Tibial artery (tissue), 4 donors: ENCODE data around the gene SPTB.

ENCODE experiments used
- DNase-seq, 2 donors: peaks; one replicate each; pipeline ENCODE4 v3.0.0-alpha.2; 2019
- H3K27ac ChIP-seq, 2 donors: fragments of 200-600 bp; sonication (generic) in 1 of 2; 1 replicate in 1 of 2; 2 replicates in 1 of 2; pipeline ENCODE4 v1.5.1; 2018 to 2019; ENCODE audit warnings: mild to moderate bottlenecking in 1 of 2
- H3K27me3 ChIP-seq, 2 donors: fragments of 200-600 bp; sonication (generic) in 1 of 2; one replicate each; pipeline versions ENCODE4 v1.5.1 to v1.6.0; 2016 to 2019
- H3K36me3 ChIP-seq, 3 donors: fragments of 200-600 bp; sonication (generic) in 2 of 3; one replicate each; pipeline ENCODE4 v1.5.1; 2016 to 2019; ENCODE audit warnings: mild to moderate bottlenecking in 2 of 3
- H3K4me1 ChIP-seq, 4 donors: fragments of 200-600 bp; sonication (generic) in 2 of 4; 1 replicate in 3 of 4; 2 replicates in 1 of 4; pipeline ENCODE4 v1.5.1; 2016 to 2019
- H3K4me3 ChIP-seq, 2 donors: fragments of 200-600 bp; sonication (generic) in 1 of 2; 1 replicate in 1 of 2; 2 replicates in 1 of 2; pipeline ENCODE4 v1.5.1; 2018 to 2019; ENCODE audit warnings: mild to moderate bottlenecking in 2 of 2
- H3K9me3 ChIP-seq, 3 donors: fragments of 200-600 bp; sonication (generic) in 1 of 3; one replicate each; pipeline ENCODE4 v1.5.1; 2016 to 2019
- intact Hi-C: fragments of 100-400 bp; cut with DNase I; formaldehyde crosslinking; loops from one replicate; pipeline ENCODE4 v1.15.0; 2023; ENCODE audit warnings: low total_unique reads
- TF ChIP-seq, protein P1 (sequence below), 2 experiments: fragments of 200-600 bp in 1 of 2; fragments of 450-650 bp in 1 of 2; IDR thresholded peaks; one replicate each; pipeline ENCODE4 v1.5.1; 2017 to 2019; ENCODE audit warnings: antibody characterized with exemption in 2 of 2, mild to moderate bottlenecking in 1 of 2, moderate library complexity in 1 of 2

The SPTB gene

DNA sequence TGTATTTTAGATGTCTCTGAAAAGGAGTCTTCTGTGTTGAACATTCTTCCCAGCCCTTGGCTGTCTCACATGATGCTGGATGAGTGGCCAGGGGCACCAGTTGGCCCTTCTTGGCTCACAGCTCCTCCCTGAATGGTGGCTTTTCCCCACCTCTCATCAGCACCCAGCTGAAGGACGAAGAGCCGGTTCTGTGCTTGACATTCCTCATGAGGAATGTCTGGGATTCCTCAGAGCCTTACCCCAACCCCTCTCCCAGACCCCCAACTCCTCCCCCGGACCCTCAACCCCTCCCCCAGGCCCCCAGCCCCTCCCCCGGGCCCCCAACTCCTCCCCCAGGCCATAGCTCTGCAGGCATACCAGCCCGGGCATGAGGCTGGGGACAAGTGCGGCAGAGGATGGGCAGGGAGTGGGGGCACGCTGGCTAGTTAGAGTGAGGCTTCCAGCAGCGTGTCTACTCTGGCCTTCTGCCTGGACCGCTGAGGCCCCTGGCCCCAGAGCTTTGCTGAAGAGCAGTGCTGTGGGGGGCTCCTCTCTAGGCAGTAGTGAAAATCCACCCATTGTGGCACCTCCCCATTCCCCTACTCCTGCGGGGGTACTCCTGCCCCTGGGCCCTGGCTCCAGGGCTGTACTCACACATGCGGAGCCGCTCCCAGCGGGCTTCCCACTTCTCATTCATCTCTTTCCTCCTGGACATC lies 111.2 kb downstream of the SPTB start:
- H3K9me3 ChIP-seq = no peaks in the 10 kb centered on the region
- intact Hi-C loops = loop anchor here (10.0 kb wide), 1 partner anchor 224 kb away; the partner anchor contains the start of genes HSPA2 and PPP1R36
- peaks cover 0 to 4% (median 0%) of the 10 kb centered on the region in 3 donors for H3K36me3 ChIP-seq
- TF ChIP-seq, protein P1, sequence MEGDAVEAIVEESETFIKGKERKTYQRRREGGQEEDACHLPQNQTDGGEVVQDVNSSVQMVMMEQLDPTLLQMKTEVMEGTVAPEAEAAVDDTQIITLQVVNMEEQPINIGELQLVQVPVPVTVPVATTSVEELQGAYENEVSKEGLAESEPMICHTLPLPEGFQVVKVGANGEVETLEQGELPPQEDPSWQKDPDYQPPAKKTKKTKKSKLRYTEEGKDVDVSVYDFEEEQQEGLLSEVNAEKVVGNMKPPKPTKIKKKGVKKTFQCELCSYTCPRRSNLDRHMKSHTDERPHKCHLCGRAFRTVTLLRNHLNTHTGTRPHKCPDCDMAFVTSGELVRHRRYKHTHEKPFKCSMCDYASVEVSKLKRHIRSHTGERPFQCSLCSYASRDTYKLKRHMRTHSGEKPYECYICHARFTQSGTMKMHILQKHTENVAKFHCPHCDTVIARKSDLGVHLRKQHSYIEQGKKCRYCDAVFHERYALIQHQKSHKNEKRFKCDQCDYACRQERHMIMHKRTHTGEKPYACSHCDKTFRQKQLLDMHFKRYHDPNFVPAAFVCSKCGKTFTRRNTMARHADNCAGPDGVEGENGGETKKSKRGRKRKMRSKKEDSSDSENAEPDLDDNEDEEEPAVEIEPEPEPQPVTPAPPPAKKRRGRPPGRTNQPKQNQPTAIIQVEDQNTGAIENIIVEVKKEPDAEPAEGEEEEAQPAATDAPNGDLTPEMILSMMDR (IDR thresholded peaks at IDR 0.05) = no peak
- no peak overlapping the region for H3K4me3 ChIP-seq
- DNase-seq = no peak
- no peak overlapping the region for H3K27ac ChIP-seq
- no peaks in the 10 kb centered on the region for H3K27me3 ChIP-seq
- H3K4me1 ChIP-seq = peaks cover 0 to 15% (median 12%) of the 10 kb centered on the region in 4 donors

DNA sequence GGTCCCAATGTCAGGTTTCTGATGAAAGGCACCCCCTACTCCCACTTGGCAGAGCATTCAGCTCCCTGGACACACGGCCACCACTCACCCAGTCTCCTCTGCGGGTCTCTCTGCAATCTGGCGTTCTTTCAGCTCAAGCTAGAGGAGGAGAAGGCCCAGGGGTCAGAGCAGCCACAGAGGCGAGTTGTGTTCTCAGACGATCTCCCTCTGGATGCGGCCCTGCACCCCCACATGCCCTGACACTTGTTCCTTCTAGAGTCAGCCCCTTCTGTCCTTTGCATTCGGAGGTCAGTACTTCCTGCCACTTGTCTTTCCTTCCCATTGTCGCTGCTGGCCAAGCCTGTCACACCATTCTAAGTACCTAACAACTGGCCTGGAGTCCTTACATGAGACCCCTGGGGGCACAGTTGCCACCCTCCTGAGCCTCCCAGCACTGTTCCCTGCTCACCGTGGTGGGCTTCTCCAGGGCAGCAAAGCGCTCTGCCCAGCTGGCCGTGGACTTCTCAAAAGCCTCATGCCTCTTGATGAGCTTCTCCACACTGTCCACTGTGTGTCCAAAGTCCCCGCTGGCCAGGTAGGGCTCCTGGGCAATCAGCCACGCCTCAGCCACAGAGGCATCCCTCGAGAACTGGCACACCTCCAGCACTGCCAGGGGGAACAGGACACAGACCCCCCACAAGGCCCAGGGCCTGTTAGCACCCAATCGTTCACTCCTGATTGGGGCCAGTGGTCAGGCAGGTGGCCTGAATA lies 112.3 kb downstream of the SPTB start:
- Histone ChIP-seq H3K27ac (no peak overlapping the region), H3K4me3 (no peak overlapping the region), H3K9me3 (no peaks in the 10 kb centered on the region), H3K4me1 (peaks cover 0 to 27% (median 22%) of the 10 kb centered on the region in 4 donors), H3K36me3 (peaks cover 0 to 4% (median 0%) of the 10 kb centered on the region in 3 donors), H3K27me3 (no peaks in the 10 kb centered on the region)
- TF ChIP-seq, protein P1 (IDR thresholded peaks at IDR 0.05) = no peak
- DNase-seq = no peak
- intact Hi-C loops = loop anchor here (10.0 kb wide), 1 partner anchor 223 kb away; the partner anchor contains the start of genes HSPA2 and PPP1R36

DNA sequence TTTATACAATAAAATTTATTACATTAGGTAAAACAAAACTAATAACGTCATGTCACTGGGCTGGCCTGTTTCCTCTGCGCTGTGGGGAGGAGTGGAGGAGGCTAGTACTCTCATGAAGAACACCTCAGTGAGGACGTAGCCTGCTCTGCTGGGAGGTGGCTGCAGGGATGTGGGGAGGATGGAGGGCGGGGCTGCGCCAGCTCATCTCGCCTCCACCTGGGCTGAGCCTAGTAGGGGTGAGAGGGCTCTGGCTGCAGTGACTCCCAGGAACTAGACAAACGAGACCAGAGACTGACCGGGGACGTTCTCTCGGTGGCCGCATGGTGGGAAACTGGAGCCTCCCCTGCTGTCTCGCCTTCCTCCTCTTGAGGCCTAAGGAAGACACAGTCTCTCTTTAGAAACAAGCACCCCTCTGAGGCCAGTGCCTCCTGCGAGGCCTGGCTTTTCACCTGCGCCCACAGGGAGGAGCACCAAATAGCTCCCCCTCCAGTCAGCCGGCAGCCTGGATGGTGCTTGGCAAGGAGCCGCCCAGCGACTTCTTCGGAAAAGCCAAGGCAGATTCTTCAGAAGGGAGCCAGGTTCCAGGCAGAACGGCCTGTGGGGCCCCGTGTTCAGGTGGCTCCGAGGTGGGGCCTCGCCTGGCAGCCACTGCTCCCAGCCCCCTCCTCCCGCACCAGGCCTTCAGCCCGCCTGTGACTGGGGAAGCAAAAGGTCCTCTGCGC lies 113.1 kb downstream of the SPTB start:
- Histone ChIP-seq H3K4me1 (peaks cover 0 to 35% (median 30%) of the 10 kb centered on the region in 4 donors), H3K36me3 (peaks cover 0 to 4% (median 0%) of the 10 kb centered on the region in 3 donors), H3K27me3 (no peaks in the 10 kb centered on the region), H3K4me3 (no peak overlapping the region), H3K27ac (no peak overlapping the region), H3K9me3 (no peaks in the 10 kb centered on the region)
- intact Hi-C loops = loop anchor here (10.0 kb wide), 1 partner anchor 222 kb away; the partner anchor contains the start of genes HSPA2 and PPP1R36
- TF ChIP-seq, protein P1 (IDR thresholded peaks at IDR 0.05) = no peak
- DNase-seq = peak in 1 of 2 donors; percentile 67

DNA sequence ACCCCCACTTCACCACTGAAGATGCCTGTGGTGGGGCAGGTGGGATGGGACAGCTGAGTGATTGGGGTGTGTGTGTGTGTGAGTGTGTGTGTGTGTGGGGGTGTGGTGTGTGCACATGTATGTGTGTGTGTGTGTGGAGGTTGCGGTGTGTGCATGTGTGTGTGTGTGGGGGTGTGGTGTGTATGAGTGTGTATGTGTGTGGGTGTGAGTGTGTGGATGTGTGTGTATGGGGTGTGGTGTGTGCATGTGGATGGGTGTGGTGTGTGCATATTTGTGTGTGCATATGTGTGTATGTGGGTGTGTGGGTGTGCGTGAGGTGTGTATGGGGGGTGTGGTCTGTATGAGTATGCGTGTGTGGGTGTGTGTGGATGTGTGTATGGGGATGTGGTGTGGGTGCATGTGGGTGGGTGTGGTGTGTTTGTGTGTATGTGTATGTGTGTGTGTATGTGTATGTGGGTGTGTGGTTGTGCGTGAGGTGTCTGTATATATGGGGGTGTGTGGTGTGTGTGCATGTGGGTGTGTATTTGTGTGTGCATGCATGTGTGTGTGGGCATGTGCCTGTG lies 113.9 kb downstream of the SPTB start:
- TF ChIP-seq, protein P1 (IDR thresholded peaks at IDR 0.05) = no peak
- H3K36me3 ChIP-seq = peaks cover 0 to 4% (median 0%) of the 10 kb centered on the region in 3 donors
- H3K27ac ChIP-seq = no peak overlapping the region
- H3K27me3 ChIP-seq = no peaks in the 10 kb centered on the region
- intact Hi-C loops = loop anchor here (2.0 to 10.0 kb wide), 2 partner anchors 93 to 221 kb away; partner anchors contain the start of genes HSPA2 and PPP1R36
- H3K9me3 ChIP-seq = no peaks in the 10 kb centered on the region
- DNase-seq = peak in 1 of 2 donors; percentile 53
- no peak overlapping the region for H3K4me3 ChIP-seq
- H3K4me1 ChIP-seq = peaks cover 0 to 43% (median 37%) of the 10 kb centered on the region in 4 donors
